NCI-H1417 treated with DMSO at 0.1 percent for 48 hours (cell line): ENCODE measurements around the gene LDHAL6B.

ENCODE experiments used
- DNase-seq: peaks from one replicate; lab custom pipeline; 2025; lab: John Stamatoyannopoulos, UW

LDHAL6B gene

DNA sequence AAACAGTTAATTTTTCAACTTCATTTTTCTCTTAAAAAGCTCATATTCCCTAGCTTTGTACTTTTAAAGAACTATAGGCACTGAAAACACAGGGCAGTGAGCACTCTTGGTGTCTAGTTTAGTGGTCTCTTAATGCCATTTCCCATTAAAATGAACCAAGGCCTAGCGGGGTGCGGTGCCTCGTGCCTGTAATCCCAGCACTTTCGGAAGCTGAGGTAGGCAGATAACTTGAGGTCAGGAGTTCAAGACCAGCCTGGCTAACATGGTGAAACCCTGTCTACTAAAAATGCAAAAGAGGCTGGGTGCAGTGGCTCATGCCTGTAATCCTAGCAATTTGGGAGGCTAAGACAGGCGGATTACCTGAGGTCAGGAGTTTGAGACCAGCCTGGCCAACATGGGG is 45.5 kb downstream of the LDHAL6B start:
- no peak for DNase-seq

DNA sequence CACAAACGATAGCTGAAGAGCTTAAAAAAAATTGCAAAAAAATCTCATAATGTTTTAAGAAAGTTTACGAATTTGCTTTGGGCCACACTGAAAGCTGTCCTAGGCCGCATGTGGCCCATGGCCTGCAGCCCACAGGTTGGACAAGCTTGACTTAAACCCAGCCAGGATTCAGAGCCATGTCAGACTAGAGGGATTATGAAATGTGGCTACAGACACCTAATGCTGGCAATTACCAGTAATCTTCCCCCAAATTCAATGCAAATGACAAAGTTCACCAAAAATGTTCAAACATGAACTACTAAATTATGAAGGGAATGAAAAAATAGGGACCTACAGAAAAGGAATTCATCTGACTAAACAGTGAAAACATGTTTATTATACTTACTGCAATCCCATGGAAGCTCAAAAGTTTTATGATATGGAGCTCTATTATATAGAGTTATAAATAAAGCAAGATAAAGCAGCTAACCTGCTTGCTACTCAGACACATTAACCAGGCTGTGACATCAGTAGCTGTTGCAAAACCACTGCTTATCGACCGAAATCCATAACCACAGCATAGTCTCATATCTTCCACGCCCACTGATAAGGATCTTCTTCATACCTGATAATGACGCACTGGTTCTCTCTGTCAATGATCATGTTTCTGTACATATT is 49.2 kb downstream of the LDHAL6B start:
- no peak for DNase-seq

DNA sequence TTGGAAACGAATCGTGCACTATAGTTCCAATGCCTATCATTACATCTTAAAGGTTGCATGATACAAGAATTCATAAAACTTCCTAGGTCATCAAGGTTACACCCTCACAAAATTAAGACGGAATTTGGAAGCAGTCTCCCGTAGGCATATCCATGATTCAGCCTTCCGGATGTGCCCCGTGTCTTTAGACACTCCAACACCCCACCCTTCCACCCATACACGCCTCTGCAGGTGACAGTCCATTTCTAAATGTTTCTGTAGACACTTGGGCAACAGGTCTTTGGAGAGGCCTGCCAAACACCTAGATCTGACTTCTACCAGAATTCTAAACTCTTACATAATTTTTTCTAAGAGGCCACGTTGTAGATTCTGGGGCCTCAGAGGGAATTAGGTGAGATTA is 49.8 kb downstream of the LDHAL6B start:
- DNase-seq = no peak

DNA sequence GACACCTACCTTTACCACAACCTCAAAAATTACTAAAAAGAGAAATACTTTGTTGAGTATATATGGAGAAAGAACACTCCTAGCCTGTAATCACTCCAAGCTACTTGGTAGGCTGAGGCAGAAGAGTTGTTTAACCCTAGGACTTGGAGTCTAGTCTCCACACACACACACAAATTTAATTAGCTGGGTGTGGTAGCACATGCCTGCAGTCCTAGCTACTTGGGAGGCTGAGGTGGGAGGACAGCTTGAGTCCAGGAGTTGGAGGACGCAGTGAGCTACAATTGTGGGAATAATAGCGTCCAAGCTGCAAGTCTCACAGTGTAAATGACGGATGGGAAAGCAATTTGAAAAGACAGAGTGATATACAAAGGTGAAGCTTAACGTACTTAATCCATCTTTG is 50.5 kb downstream of the LDHAL6B start:
- no peak for DNase-seq
